NCI-H1417 (cell line): ENCODE data around the gene HMX3.

Experiments used
- DNase-seq, 3 experiments: peaks; one replicate each; lab custom pipeline; 2025; lab: John Stamatoyannopoulos, UW

HMX3 gene

DNA sequence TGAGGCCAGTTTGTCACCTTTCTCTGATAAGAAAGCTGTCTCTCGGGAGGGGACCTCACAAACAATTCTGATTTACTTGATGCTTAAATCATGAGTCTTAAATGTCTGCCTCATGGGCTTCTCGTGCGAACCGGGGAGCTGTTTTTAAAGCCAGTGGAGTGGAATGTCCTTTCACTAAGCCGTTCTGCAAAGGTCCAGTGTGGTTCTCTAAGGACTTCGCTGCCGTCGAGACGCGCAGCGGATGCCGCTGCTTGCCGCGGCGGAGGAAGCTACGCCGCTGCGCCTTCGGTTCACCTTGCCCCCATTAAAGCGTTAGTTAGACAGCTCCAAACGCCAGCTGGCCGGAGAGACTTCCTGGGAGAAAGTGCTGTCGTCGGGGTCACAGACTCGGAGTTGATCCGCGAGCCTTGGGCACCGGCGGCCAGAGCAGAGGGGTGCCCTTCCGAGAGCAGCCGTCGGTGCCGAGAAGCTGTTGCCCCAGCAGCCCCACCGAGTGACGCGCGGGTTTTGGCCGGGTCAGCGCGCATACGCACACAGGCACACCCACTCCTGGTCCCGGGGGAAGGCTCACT is 1.3 kb upstream of the HMX3 start:
- DNase-seq: no peak

GRCh38 chr10:123134915-123135414 is 805 bp upstream of the HMX3 start:
- DNase-seq: no peak

DNA sequence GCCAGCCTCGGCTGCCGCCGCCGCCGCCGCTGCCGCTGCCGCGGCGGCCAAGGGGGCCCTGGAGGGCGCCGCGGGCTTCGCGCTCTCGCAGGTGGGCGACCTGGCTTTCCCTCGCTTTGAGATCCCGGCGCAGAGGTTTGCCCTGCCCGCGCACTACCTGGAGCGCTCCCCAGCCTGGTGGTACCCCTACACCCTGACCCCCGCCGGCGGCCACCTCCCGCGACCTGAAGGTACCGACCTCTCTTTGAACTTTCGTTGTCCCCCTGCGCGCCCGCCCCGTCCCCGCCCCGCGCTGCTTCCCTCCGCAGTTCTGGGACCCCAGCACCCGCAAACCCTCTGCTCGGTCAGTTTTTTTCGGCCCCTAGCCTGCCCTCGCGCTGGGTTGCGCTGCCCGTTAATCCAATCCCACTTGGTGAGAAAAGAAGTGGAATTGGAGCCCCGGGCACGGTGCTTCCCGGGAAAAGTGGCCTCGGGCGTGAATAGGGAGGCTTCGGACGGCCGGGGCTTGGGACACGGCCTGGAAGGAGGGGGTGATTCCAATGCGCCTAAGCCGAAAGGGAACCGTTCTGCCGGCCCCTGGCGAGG is 543 bp downstream of the HMX3 start:
- DNase-seq: no peak

DNA sequence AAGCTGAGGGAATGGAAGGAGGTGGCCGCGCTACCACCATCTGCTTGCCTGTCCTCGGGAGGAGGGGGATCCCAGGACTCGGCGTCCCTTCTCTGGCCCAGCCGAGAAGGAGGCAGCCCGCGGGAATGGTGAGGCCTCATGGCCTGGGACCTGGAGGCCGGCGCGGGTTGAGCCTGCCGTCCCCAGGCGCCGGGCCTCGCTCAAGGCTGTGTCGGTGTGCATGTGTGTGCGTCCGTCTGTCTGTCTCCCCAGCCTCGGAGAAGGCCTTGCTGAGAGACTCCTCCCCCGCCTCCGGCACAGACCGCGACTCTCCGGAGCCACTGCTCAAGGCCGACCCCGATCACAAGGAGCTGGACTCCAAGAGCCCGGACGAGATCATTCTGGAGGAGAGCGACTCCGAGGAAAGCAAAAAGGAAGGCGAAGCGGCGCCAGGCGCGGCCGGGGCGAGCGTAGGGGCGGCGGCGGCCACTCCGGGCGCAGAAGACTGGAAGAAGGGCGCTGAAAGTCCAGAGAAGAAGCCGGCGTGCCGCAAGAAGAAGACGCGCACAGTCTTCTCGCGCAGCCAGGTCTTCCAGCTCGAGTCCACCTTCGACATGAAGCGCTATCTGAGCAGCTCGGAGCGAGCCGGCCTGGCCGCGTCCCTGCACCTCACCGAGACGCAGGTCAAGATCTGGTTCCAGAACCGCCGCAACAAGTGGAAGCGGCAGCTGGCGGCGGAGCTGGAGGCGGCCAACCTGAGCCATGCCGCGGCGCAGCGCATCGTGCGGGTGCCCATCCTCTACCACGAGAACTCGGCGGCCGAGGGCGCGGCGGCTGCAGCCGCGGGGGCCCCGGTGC is 1.3 kb downstream of the HMX3 start:
- DNase-seq: no peak

DNA sequence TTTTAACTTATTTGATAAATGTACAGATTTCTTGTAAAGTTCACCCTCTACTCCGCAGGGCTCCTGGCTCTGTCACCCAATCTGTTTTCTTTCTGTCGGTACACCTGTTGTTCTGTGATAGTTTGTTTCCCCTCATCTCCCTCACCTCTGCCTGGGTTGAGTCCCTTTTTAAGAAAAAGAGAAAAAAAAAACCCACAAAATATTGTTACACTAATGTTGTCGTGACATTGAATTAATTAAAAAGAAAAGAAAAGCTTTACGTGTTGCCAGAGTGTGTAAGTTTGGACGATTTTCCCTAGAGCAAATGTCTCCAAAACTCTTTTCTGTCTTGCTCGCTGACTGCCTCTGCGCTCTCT is 3.4 kb downstream of the HMX3 start:
- DNase-seq: no peak

- DNase-seq: no peak
These were observed 3.9 kb downstream of the HMX3 start for GRCh38 chr10:123139521-123140163.

GRCh38 chr10:123140164-123140982 is 4.6 kb downstream of the HMX3 start:
- no peak for DNase-seq

GRCh38 chr10:123140983-123141390 is 5.2 kb downstream of the HMX3 start:
- no peak for DNase-seq

DNA sequence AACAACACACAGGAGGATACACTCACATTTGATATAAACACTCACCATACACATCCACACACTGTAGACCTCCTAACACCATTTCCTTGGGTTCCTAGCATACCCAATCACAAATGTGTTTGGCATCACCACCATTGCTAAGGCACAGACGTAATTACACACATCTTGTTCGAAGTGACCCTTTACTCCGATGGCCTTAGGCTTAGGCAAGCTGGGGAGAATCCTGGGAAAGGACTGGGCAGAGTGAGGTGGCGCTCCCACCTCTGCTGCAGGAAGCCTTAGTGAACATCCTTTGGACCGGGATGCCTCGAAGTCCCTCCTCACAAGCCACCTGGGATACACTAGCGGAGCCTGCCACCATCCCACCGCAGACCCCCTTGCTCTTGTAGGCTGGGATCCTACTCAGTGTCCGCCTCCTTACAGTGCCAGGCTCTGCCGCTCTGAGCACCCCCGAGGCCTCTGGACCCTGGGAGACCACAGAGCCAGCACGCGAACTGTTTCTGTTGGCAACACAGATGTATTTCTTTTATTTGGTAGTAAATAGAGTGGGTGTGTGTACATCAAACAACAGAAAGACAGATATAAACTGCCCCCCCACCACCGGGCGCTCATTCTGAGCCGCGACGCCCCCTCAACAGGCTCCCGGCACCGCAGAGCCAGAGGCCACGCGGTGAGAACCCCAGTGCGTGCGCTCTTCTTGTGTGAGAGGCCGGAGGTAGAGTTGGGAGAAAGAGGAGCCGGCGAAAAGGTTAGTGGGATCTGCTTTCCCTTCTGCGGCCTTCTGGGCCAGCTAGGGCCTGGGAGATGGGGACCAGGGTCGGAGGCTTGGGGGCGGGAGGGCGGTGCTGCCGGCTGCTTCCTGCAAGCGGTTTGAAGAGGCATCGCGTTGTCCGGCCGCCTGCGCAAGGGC is 6.3 kb downstream of the HMX3 start:
- no peak for DNase-seq

DNA sequence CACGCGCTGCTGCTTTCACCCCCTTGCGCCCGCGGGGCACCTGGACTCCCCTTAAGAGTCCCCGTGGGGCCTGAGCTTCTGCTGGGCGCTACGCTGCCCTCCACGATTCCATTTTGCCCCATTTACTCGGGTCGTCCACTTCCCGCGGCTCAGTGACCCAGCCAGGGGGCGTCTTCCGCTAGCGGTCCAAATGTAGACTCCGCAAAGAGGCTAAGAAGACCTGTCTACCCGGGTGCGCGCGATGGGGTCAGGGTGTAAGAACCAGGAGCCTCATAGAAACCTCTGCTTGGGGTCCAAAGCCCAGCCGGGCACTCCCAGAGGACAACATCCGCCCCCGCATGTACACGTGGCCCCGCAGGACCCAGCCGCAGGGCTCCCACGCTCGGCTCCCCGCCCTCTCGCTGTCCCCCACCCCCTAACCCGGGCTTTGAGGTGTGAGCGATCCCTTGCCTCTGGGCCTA is 7.0 kb downstream of the HMX3 start:
- DNase-seq: no peak

DNA sequence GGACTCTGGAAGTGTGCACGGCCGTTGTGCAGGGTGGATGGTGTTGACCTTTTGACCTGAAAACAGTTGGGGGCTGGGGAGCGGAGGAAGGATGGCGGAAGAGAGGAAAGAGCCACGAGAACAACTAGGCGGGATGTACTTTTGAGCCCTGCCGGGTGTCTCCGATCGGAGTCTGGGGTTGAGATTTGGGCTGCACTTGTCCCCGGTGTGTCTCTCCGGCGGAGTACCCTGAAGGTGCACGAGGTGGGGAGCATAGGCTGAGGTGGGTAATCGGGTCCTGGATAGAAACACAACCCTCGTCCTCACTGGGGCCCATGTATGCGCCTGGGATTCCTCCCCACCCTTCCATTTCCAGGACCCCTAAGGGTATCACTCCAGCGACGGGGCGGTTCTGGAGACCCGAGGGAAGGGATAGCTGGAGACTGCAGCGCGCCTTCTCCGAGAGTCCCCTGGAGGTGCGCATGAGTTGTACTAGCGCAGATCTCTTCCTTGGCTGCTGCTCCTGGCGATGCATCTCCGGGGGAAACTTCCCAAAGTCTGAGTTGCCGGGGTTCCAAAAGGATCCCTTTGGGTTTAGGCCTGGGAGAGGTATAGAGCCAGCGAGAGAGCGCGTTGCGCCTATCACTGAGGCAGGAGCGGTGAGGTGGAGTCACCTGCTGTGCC is 7.5 kb downstream of the HMX3 start:
- DNase-seq: no peak

GRCh38 chr10:123143825-123144168 is 8.0 kb downstream of the HMX3 start:
- DNase-seq: no peak

- DNase-seq: no peak
These were observed 9.1 kb downstream of the HMX3 start for GRCh38 chr10:123144697-123145541.

DNA sequence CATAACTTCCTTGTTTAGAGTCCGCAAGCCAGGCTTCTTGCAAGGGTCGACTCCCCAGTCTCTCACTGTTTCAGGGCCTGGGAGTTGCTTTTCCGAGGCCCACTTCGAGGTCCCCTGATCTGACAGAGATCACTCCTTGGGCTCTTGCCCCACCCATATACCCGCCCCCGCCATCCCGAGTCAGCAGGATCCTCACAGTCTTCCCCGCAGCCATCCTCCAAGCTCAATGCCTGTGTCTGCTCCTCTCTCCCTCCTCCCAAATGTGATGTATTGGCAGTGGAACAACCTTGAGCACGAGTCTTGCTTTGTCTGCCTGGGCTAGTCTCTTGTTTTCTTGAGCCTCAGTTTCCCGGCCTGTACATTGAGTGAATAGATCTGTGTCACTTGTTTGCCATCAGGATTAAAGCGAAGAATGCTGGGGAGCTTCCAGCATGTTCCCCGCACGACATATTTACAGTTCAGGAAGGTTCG is 9.8 kb downstream of the HMX3 start:
- no peak for DNase-seq

DNA sequence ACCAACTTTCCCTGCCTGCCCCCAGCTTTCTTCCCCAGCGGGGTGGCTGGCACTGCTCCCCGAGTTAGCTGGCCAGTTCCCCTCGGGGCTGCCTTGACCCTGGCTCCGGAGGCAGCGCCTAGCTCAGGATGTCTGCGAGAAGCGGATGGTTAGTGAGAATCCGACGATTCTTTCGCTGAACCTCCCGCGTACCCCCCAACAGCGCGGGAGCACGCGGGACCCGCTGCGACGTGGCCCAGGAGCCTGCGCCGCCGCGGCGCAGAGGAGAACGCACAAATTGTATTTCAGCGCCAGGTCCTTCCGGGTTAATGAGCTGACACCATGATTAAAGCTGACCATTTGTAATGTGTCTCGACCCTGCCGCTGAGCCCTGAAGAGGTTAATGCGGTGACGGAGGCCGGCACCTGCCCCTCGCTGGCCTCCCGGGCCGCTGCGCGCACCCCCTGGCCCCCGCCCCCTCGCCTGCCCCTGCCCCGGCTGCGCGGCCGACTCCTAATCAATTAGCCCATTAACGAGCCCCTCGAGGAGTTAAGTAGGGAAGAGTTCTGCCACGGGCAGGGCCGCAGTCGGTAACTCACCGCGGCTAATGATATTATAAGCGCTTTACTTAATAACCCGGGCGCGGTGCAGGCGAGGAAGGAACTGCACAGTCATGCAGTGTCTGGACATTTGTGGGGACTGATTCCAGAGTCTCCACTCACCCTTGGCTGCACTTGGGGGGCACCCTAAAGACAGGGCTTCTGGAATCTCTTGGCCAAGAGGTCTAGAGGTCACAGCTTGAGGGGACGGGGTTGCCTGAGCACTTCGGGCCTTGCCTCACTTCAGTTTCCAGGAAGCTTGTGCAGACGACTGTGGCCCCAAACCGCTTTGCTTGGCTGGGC is 10.5 kb downstream of the HMX3 start:
- no peak for DNase-seq

DNA sequence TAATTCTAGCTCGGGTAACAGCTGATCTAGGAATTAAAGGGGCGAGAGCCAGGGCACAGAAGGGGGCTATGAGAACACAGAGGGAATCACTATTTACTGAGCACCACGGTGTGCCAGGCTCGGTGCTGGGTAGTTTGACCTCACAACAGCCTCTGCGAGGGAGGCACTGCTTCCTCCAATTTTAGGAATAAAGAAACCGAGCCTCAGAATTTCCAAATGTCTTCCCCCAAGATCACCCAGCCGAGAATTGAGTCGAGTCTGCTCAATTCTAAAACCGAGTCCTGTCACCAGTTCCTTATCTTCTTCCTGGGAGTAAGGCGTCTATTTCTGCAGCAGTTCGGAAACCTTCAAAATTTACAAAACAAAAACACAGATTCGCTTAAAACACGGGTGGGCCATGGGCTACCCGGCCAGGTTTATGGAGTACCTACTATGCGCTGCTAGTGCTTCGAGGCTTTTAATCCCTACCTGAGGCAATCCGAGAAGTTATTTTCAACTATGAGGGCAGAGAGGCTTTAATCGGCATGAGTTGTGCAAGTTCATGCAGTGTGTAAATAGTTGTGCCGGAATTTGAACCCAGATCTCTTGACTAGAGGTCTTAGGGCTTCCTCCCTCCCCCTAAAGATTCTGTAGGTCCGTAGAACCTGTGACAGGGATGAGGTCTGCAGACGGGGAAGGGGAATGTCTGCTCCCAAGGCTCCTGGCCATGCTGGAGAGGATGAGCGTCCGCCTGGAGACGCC is 11.3 kb downstream of the HMX3 start:
- no peak for DNase-seq

- peak in 2 of 3 experiments; percentile 54 to 67 for DNase-seq
These were observed 12.1 kb downstream of the HMX3 start, which contains the start of gene HMX2 for GRCh38 chr10:123147635-123148413. HMX2 (plus strand) TSS chr10:123148136; CDS start chr10:123148379, 243 bp downstream.
